GM12875 (cell line): ENCODE measurements around the gene DIP2C.

Experiments used
- H3K4me3 ChIP-seq: one replicate; pipeline ENCODE4 v1.5.1; 2011; ENCODE audit warnings: low read depth, low read length, control low read depth
- CTCF ChIP-seq: IDR thresholded peaks from 2 replicates; pipeline ENCODE4 v1.5.1; 2011; ENCODE audit warnings: low read depth, mild to moderate bottlenecking, control low read depth, inconsistent platforms, low read length, moderate library complexity, borderline replicate concordance; ENCODE audit not compliant: insufficient read depth

Gene DIP2C

GRCh38 chr10:697097-697875 is 7.8 kb upstream of the DIP2C start:
- TF ChIP-seq CTCF = no peak
- no peak overlapping the region for H3K4me3 ChIP-seq

GRCh38 chr10:695396-695795 is 5.9 kb upstream of the DIP2C start:
- no peak for TF ChIP-seq CTCF
- H3K4me3 ChIP-seq = no peak overlapping the region

GRCh38 chr10:693506-693905 is 4.0 kb upstream of the DIP2C start:
- no peak for TF ChIP-seq CTCF
- H3K4me3 ChIP-seq = no peak overlapping the region

GRCh38 chr10:692682-693351 is 3.3 kb upstream of the DIP2C start:
- H3K4me3 ChIP-seq = no peak overlapping the region
- TF ChIP-seq CTCF = no peak

- no peak for TF ChIP-seq CTCF
- no peak overlapping the region for H3K4me3 ChIP-seq
These were observed 1.7 kb upstream of the DIP2C start for GRCh38 chr10:691216-691615.

- no peak overlapping the region for H3K4me3 ChIP-seq
- no peak for TF ChIP-seq CTCF
These were observed 1.1 kb upstream of the DIP2C start for GRCh38 chr10:690372-691161.
